ENCODE results near the gene SCAMP3. TPM values are rescaled to one million over a fixed set of nuclear protein-coding genes. Genes with fewer than 3 reads are reported as not detected.
"Not testable (repeated sequence)": the region's sequence is repeated elsewhere in the genome, so short reads cannot be mapped to it uniquely, and the experiment has no call there.

SCAMP3 gene
- total RNA-seq, 1 experiment from 2014 or later = 80.6 TPM

DNA sequence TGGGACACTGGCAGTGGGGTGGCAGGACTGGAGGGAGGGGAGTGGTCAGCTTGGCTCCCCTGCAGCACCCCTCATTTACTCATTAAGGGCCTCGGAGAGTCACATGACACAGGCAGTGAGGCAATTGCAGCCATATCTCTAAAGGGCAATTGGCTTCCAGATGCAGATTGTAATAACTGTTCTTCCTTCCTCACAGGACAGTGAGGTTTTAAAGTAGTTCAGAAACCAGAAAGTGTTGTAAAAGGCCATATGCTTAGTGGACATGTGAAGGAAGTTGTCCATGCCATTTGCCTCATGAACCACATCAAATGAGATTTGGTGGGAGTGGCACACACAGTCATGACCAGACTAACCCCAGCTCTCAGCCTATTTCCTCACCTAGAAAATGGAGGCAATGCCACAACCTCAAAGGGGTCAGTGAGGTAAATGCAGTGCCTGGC lies 42.5 kb downstream of the SCAMP3 start:
- CTCF ChIA-PET = interaction anchor here (0.6 to 1.8 kb wide), 5 partner anchors 12 to 176 kb away, joined by 3 to 8 read pairs (median 6); partner anchors contain the start of genes KRTCAP2 and THBS3
- H3K4me3 Mint-ChIP-seq (ENCODE audit: unreplicated experiment) = no peak overlapping the region
- H3K4me1 Mint-ChIP-seq (ENCODE audit: insufficient read depth, unreplicated experiment) = peaks cover 26% of the 10 kb centered on the region
- DNase-seq (ENCODE audit: unreplicated experiment) = peak; percentile 20
- BruUV-seq (replicated peaks) = no TSS peak
- peak overlapping the region; percentile 93 for H3K27ac Mint-ChIP-seq (ENCODE audit: low read depth, unreplicated experiment)
- intact Hi-C loops (cut with micrococcal nuclease) = no loop called here
- H3K27me3 Mint-ChIP-seq (ENCODE audit: insufficient read depth, unreplicated experiment) = no peaks in the 10 kb centered on the region
- no peaks in the 10 kb centered on the region for H3K9me3 Mint-ChIP-seq (ENCODE audit: unreplicated experiment)
- POLR2A ChIA-PET = interaction anchor here (0.8 to 1.9 kb wide), 6 partner anchors 10 to 91 kb away, joined by 3 to 13 read pairs (median 5); partner anchors contain the start of genes KRTCAP2 and MTX1
- TF ChIP-seq, protein P1, sequence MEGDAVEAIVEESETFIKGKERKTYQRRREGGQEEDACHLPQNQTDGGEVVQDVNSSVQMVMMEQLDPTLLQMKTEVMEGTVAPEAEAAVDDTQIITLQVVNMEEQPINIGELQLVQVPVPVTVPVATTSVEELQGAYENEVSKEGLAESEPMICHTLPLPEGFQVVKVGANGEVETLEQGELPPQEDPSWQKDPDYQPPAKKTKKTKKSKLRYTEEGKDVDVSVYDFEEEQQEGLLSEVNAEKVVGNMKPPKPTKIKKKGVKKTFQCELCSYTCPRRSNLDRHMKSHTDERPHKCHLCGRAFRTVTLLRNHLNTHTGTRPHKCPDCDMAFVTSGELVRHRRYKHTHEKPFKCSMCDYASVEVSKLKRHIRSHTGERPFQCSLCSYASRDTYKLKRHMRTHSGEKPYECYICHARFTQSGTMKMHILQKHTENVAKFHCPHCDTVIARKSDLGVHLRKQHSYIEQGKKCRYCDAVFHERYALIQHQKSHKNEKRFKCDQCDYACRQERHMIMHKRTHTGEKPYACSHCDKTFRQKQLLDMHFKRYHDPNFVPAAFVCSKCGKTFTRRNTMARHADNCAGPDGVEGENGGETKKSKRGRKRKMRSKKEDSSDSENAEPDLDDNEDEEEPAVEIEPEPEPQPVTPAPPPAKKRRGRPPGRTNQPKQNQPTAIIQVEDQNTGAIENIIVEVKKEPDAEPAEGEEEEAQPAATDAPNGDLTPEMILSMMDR (IDR thresholded peaks at IDR 0.05; ENCODE audit: unreplicated experiment) = no peak
- H3K36me3 Mint-ChIP-seq (ENCODE audit: insufficient read depth, unreplicated experiment) = peaks cover 9% of the 10 kb centered on the region

DNA sequence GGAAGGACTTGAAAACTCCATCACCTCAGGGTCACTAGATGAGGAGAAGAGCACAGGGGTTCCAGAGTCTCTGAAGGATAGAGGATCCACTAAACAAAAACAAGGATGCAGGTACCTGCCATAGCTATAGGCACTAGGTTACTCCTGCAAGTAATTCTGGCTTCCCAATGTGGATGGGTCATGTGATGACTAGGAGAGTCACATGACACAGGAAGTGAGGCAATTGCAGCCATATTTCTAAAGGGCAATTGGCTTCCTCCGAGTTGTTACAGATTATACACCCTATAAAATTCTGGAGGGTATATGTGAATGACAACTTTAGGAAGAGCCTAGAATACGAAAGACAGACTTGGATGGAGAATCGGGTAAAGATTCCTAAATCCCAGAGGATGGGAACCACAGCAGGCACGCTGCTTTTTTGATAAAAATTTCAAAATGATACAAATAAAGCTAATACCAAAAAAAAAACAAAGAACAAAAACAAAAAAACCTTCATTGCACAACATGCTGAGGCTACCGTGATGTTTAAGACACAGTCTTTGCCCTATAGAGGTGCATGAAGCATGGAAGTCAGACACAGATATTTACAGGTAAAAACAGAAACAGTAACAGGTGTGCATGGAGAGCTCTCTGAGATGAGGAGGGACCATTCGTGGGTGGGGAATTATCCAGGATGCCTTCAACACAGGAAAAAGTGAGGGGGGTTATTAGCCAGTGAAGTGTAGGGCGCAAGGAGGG lies 43.1 kb downstream of the SCAMP3 start:
- peak overlapping the region; percentile 62 for H3K4me3 Mint-ChIP-seq (ENCODE audit: unreplicated experiment)
- ChIA-PET CTCF (interaction anchor here (0.6 to 1.8 kb wide), 8 partner anchors 8 to 176 kb away, joined by 3 to 8 read pairs (median 4); partner anchors contain the start of genes KRTCAP2 and THBS3), POLR2A (interaction anchor here (0.7 to 1.9 kb wide), 8 partner anchors 8 to 336 kb away, joined by 3 to 13 read pairs (median 4); partner anchors contain the start of genes KRTCAP2 and MTX1)
- no peaks in the 10 kb centered on the region for H3K27me3 Mint-ChIP-seq (ENCODE audit: insufficient read depth, unreplicated experiment)
- peak; percentile 83 for DNase-seq (ENCODE audit: unreplicated experiment)
- TF ChIP-seq, protein P1 (IDR thresholded peaks at IDR 0.05; ENCODE audit: unreplicated experiment) = no peak
- peaks cover 10% of the 10 kb centered on the region for H3K36me3 Mint-ChIP-seq (ENCODE audit: insufficient read depth, unreplicated experiment)
- no TSS peak for BruUV-seq (replicated peaks)
- H3K9me3 Mint-ChIP-seq (ENCODE audit: unreplicated experiment) = no peaks in the 10 kb centered on the region
- peaks cover 20% of the 10 kb centered on the region for H3K4me1 Mint-ChIP-seq (ENCODE audit: insufficient read depth, unreplicated experiment)
- intact Hi-C loops (cut with micrococcal nuclease) = no loop called here
- H3K27ac Mint-ChIP-seq (ENCODE audit: low read depth, unreplicated experiment) = peak overlapping the region; percentile 93

DNA sequence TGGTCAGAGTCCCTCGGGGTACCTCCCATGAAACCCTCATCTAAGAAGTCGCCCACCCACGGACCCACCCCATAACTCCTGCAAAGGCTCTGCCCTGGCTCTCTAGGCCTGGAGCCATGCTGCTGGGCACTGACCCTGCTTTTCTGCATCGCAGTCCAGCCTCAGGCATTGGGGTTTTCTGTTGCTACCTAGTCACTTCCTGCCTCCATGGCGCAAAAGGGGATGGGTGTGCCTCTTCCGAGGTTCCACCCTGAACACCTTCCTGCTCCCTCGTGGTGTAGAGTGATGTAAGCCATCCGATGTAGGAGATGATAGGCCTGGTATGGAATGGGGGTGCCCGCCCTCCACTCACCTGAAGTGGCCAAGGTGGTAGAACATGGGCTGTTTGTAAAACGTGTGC lies 47.5 kb downstream of the SCAMP3 start:
- H3K4me3 Mint-ChIP-seq (ENCODE audit: unreplicated experiment); H3K27me3 Mint-ChIP-seq (ENCODE audit: insufficient read depth, unreplicated experiment); intact Hi-C loops (cut with micrococcal nuclease); DNase-seq (ENCODE audit: unreplicated experiment); POLR2A ChIA-PET; H3K9me3 Mint-ChIP-seq (ENCODE audit: unreplicated experiment); BruUV-seq (replicated peaks); H3K27ac Mint-ChIP-seq (ENCODE audit: low read depth, unreplicated experiment): not testable (repeated sequence)
- CTCF ChIA-PET = interaction anchor here (1.0 kb wide), 1 partner anchor 39 kb away, joined by 3 read pairs; no protein-coding TSS in a partner anchor
- Mint-ChIP-seq H3K4me1 (ENCODE audit: insufficient read depth, unreplicated experiment) (peaks cover 27% of the 10 kb centered on the region), H3K36me3 (ENCODE audit: insufficient read depth, unreplicated experiment) (peaks cover 26% of the 10 kb centered on the region)

DNA sequence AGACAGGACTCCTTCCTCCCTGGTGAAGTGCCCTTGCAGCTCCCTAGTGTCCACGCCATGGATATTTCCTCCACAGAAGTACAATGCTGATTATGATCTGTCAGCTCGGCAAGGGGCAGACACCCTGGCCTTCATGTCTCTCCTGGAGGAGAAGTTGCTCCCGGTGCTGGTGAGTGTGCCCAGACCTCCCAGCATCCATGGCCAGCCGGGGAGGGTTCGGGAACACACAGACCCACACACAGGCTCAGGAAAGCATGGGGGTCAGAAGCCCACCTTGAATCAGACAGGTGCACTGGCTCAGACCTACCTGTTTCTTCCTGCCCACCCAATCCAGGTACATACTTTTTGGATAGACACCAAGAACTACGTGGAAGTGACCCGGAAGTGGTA lies 50.1 kb downstream of the SCAMP3 start:
- H3K27ac Mint-ChIP-seq (ENCODE audit: low read depth, unreplicated experiment); H3K9me3 Mint-ChIP-seq (ENCODE audit: unreplicated experiment); H3K27me3 Mint-ChIP-seq (ENCODE audit: insufficient read depth, unreplicated experiment); BruUV-seq (replicated peaks); intact Hi-C loops (cut with micrococcal nuclease); H3K4me3 Mint-ChIP-seq (ENCODE audit: unreplicated experiment); DNase-seq (ENCODE audit: unreplicated experiment): not testable (repeated sequence)
- H3K36me3 Mint-ChIP-seq (ENCODE audit: insufficient read depth, unreplicated experiment) = peaks cover 33% of the 10 kb centered on the region
- ChIA-PET CTCF (interaction anchor here (1.3 kb wide), 1 partner anchor 11 kb away, joined by 4 read pairs; no protein-coding TSS in a partner anchor), POLR2A (interaction anchor here (1.1 to 1.3 kb wide), 3 partner anchors 12 to 32 kb away, joined by 3 to 6 read pairs (median 4); no protein-coding TSS in a partner anchor)
- H3K4me1 Mint-ChIP-seq (ENCODE audit: insufficient read depth, unreplicated experiment) = peaks cover 24% of the 10 kb centered on the region

DNA sequence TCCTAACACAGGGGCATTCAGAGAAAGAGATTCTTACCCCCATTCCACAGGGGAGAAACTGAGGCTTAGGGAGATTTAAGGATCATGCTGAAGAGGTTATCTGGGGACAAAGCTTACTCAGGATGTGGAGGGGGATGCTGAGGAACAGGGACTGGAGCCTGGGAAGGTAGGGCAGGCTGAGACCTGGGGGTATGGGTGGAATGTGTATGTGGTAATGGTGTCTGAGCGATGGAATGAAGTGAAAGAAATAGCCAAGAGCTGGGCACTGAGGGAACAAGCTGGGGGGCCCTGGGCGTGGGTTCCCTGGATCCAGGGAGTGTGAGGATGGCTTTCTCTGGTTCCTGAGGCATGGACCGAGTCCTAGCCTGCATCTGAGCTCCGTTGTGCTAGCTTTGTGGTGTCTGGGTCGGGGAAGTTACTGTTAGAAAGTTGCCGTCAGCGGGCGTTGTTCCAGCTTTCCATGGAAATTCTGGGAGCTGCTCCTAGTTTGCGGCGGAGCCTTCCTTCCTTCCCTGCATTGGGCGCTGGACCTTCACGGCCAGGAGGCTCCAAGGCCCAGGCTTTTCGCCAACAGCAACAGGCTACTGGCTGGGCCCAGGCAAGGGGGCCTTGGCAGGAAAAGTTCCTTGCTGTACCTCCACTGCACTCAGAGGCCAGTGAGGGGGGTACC lies 50.6 kb downstream of the SCAMP3 start:
- H3K27me3 Mint-ChIP-seq (ENCODE audit: insufficient read depth, unreplicated experiment); BruUV-seq (replicated peaks); H3K4me3 Mint-ChIP-seq (ENCODE audit: unreplicated experiment); intact Hi-C loops (cut with micrococcal nuclease); H3K9me3 Mint-ChIP-seq (ENCODE audit: unreplicated experiment); DNase-seq (ENCODE audit: unreplicated experiment): not testable (repeated sequence)
- H3K27ac Mint-ChIP-seq (ENCODE audit: low read depth, unreplicated experiment) = peak overlapping the region; percentile 27
- ChIA-PET CTCF (interaction anchor here (0.6 to 4.9 kb wide), 5 partner anchors 12 to 440 kb away, joined by 3 to 78 read pairs (median 3); no protein-coding TSS in a partner anchor), POLR2A (interaction anchor here (1.1 to 1.3 kb wide), 3 partner anchors 13 to 33 kb away, joined by 3 to 6 read pairs (median 4); no protein-coding TSS in a partner anchor)
- peaks cover 37% of the 10 kb centered on the region for H3K36me3 Mint-ChIP-seq (ENCODE audit: insufficient read depth, unreplicated experiment)
- peaks cover 28% of the 10 kb centered on the region for H3K4me1 Mint-ChIP-seq (ENCODE audit: insufficient read depth, unreplicated experiment)
